ENCODE results near the gene ACE.

The ACE gene

DNA sequence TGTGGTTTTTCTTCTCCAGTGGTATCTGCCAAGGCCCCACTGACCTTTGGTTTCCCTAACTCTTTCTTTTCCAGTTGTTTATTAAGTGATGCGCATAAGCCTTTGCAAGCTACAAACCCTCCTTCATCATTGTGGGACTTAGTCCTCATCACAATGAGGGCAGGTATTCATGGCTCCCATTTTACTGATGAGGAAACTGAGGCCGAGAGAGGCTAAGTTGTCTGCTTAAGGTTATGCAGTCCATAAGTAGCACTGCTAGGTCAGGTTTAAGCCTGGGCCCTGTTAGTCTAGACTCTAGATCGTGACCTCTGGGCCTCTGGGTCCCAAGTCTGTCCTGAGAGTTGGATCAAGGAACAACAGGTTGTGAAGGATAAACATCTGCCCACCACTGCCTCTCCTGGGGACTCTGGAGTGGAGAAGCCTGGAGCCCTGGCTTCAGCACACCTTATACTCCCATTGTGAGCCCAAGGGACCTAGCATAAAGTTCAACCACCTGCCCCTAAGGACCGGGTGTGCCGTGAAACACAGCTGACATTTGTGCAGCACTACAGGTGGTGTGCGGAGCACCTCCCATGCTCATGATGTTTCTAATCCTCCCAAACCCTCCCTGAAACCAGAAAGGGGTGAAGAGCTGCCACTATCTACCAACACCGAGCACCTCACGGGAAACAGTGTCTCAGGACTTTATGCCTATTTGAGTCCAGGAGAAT lies 41.1 kb downstream of the ACE start:
- no peak for DNase-seq

DNA sequence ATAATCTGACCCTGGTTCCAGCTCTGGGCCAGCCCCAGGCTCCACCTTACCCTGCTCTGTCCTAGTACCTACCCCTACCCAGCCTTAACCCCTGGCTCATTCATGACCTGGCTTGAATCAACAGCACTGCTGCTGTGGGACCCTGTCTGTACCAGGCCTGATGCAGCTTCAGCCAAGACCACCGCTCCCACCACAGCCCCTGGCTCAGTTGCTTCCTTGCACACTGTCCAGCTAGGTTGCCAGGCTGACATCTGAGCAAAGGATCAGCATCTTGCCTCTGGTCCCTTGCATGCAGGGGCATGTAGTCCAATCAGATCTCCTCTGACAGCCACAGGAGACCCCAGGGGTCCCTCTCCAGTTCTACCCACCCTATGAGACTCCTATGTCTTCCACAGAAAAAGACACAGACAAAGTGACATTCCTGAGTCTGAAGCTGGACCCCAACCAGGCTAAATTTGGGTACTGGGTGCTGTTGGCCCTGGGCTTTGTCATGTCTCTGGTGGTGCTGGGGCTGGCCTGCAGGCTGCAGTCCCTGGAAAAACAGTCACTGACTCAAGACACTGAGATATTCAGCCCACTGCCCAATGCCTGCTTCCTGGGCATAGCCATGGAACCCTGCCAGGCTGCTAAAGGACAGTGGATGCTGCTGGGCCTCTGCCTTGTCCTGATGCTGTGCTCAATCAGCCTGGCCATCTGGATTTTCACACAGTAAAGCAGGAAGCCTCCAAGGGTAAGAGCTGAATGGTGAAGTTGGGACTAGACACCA lies 42.4 kb downstream of the ACE start:
- DNase-seq: no peak

DNA sequence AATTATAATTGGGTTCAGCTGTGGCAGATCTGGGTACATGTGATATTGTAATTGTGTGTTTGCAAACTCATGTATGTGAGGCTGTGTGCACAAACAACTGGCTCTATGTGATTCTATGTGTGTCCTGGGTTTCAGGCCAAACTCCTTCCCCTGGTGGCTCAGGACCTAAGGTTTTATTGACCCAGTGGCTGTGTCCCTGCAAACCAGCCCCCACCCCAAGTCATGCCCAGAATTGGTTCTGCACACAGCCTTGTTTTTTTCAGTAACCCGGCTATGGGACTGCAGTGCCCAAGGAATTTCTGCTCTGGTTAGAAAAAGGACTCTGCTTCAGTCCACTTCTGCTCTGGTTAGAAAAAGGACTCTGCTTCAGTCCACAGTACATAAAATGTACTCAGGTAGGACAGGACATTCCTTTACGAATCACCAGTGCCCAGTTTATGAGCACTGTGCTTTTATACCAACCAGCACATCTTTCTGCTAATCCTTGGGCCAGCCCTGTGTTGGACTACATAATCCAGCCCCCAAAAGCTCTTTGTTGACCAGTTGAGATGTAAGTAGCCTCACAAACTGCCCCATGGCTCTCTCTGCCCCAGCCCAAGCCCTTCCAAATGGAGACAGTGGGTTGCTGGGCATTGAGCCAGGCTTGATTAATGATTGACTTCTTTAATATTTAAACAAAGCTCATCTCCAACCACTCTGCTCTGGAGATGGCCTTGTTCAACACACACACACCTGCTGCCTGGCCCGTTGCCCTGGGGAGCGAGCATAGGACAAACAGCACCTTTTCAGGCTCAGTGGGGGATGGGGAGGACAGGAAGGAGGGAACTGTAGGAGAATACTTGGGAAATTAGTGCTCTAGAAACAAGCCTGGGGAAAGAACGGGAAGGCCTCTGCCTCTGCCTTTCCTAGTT lies 43.4 kb downstream of the ACE start:
- peak; percentile 21 for DNase-seq

DNA sequence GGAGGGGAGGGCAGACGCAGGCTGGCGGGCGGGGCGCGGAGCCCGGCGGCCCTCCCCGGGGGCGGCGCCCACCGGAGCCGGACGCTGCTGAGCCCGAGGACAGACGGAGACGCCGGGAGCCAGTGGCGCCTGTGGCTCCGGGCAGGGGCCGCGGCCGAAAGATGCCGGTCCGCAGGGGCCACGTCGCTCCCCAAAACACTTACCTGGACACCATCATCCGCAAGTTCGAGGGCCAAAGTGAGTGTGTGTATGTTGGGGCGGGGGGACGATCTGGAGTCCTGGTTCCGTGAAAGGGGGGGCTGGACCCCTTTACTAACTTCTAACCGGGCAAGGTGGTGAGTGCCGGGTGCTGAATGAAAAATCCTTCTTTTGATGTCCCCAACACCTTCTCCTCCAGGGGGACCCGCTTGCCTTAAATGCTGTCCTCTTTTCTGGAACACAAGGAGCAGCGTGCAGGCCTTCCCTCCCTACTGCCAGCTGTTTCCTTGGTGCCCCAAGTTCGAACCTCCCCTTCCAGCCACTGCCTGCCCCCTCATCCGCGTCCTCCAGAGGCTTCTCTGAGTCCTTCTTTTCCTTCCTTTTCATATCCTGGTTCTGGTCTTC lies 46.5 kb downstream of the ACE start, which contains the start of gene KCNH6:
Gene KCNH6, plus strand, starts transcription at position 106 of the 603 bp plus-strand sequence. Its CDS starts 56 bp downstream, at position 162.
- DNase-seq: no peak

DNA sequence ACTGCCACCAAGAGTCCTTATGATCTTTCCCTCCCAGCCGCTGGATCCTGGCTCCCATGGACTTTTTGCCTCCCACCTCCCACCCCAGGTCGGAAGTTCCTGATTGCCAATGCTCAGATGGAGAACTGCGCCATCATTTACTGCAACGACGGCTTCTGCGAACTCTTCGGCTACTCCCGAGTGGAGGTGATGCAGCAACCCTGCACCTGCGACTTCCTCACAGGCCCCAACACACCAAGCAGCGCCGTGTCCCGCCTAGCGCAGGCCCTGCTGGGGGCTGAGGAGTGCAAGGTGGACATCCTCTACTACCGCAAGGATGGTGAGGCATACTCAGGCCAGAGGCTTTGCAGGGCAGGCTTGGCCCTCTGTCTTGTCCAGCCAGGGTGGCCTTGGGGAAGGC lies 47.2 kb downstream of the ACE start:
- DNase-seq: no peak

DNA sequence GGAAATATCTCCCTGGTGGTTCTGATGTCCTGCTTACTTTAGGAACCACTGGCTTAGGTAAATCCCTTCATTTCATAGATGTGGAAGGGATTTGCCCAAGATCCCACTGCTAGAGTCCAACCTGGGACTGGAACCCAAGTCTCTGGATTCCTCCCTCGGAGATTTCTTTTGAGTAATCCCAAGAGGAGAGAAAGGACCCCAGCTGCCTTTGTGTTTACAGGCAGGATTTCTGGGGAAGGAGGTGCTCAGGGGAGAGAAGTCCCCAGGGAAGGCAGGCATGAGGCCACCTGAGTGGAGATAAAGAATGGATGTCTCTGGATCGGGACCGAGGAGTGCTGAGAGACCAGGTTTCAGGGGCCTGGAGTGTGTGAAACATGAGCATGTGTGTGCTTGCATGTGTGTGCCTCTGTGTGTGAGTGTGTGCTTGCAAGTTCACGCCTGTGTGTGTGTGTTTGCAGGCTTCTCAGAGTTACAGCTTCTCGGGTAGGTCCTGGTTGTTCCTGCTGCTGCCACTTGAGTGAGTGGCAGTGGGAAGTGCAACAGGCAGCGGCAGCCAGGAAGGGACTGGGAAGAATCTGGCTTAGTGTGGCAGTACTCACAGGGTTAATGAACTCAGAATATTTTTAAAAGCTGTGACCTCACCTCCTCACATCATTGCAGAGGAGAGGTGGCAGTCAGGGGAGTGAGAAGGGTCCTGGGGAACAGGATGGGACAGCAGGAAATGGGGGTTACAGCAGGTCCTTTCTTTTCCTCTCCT lies 48.5 kb downstream of the ACE start:
- DNase-seq: peak; percentile 1

DNA sequence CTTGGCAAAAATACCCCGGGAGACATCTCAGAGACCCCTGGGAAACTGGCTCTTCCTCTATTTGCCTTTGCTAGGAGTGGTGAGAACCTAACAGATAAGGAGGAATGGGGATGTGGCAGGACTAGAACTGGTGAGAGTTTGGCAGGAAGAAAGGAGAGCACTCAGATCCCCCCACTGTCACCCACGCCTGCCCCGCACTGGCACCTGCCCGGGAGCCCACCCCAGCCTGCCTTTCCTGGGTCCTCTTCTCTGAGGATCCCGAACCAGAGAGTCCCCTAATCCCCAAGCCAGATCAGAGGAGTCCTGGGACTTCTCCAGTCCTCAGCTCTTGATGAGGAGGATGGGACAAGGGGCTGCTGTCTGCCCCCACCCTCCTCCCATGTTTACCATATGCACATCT lies 50.0 kb downstream of the ACE start:
- no peak for DNase-seq

DNA sequence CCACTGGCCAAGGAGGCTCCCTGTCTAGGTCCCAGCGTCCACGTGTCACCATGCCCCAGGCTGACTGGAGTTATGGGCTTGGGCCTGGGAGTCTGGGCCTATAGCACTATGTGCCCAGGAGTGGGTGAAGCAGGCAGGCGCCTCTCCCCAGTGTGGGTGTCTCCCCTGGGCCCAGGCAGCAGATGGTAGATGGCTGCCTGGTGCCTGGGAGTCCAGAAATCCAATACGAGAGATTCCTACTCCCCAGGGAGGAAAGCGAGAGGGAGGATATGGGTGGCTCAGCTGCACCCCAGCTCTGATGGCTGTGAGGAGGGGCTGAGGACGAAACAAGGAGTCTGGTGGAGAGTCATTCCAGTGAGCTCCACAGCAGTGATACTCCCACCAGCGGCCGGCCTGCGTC lies 51.3 kb downstream of the ACE start:
- no peak for DNase-seq

DNA sequence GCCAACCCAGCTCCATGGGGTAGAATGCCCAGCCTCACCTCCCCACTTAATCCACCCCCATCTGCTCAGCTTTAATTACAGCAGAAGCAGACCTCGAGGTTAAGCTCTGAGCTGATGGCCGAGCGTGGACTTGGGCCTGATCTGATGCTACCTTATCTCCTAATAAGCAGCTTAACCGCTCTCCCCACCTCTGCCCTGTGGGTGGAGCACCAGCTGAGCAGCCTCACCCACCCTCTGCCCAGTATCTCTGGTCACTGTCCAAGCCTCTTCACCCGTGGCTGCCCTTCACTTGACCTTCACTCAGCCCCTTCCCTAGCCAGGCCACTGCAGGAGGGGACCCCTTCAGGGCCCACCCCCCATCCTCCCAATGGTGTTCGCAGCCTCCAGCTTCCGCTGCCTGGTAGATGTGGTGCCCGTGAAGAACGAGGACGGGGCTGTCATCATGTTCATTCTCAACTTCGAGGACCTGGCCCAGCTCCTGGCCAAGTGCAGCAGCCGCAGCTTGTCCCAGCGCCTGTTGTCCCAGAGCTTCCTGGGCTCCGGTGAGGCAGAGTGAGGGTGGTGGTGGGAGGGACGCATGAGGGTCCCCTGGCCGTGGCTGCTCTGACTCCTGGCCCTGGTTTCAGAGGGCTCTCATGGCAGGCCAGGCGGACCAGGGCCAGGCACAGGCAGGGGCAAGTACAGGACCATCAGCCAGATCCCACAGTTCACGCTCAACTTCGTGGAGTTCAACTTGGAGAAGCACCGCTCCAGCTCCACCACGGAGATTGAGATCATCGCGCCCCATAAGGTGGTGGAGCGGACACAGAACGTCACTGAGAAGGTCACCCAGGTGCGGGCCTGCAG lies 53.1 kb downstream of the ACE start:
- no peak for DNase-seq

DNA sequence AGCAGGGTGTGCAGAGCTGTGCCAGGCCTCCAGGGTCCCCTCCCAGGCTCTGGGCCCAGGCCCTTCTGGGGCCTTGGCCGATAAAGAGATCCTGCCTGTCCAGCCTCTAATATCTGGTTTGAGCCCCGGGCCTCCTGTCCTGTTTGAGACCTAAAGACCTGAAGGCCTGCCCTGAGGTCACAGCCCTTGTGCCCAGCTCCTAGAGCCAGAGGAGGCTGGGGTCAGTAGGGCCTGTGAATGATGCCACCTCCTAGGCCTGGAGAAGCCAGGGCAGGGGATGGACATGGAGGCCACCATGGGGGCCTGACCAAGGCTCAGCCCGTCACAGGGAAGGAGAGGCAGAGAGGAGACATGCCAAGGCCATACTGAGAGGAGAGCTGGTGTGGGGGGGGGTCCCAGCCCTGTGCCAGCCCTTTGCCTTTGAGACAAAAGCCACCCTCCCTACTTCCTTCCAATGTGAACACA lies 53.7 kb downstream of the ACE start:
- DNase-seq: no peak

DNA sequence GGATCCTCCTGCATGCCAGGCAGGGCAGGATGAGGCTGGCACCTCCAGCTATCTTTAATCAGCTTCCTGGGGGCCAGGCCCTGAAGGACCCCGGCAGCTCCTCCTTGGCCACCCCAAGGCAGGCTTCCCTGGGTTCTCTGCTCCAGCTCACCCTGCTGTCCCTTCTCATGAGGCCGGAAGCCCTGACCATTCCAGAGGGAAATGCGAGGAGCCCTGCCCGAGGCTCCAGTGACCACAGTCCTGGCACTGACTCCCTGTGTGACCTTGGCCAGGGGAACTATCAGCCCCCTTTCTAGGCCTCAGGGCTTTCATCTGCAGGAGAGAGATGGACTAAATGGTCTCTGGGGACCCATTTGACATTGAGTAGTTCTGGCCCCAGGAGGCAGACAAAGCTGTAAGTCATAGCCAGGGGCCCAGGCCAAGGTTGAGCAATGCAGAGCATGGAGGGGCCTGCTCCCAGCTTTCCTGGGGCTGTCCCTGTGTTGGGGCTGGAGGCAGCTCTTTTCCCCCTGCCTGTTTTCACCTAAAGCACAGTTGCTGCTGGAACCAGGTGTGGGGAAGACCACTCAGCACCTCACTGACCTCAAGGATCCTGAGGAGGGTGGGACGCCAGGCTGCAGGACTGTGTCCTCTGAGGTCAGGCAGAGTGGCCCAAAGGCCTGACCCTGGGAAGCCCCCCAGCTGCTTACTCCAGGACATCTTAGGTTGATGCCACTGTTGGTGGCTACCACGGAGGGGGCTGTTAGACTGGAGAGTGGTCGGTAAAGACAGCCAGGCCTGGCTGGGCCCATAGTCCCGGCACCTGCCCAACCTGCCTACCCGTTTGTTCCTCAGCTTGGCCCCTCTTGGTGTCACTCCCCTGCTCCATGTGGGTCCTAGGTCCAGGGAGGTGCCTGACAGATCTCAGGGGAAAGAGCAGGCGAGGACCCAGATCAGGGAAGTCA lies 54.4 kb downstream of the ACE start:
- no peak for DNase-seq

DNA sequence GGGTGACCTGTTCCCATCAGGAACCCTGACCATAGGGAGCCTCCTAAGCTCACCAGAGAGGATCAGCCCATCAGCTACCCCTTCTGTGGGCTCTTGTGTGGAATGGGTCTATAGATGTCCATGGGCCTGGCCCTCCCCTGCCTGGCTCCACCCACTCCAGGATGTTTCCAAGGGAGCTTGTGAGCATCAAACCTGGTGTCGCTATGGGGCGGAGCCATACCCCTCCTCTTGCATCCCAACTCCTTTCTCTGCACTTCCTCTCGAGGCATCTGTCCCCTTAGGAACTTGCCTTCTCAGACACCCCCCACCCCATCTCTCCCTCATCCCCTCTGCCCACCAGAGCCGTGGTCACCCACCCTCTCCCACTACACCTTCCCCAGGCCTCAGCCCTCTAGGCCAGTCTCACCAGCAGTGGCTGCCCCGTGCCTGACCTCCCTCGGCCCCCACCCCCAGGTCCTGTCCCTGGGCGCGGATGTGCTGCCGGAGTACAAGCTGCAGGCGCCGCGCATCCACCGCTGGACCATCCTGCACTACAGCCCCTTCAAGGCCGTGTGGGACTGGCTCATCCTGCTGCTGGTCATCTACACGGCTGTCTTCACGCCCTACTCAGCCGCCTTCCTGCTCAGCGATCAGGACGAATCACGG lies 56.7 kb downstream of the ACE start:
- no peak for DNase-seq

DNA sequence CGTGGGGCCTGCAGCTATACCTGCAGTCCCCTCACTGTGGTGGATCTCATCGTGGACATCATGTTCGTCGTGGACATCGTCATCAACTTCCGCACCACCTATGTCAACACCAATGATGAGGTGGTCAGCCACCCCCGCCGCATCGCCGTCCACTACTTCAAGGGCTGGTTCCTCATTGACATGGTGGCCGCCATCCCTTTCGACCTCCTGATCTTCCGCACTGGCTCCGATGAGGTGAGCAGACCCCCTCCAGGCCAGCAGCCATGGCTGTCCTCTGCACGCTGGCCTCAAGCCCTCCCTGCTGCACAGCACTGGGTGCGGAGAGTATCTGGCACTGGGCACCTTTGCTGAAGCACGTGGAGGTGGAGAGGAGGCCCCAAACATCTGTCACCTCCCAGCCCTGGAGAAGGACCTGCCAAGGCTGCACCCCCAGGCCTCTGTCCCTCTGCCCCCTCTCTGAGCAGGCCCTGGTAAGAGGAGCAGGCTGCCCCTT lies 57.3 kb downstream of the ACE start:
- no peak for DNase-seq

DNA sequence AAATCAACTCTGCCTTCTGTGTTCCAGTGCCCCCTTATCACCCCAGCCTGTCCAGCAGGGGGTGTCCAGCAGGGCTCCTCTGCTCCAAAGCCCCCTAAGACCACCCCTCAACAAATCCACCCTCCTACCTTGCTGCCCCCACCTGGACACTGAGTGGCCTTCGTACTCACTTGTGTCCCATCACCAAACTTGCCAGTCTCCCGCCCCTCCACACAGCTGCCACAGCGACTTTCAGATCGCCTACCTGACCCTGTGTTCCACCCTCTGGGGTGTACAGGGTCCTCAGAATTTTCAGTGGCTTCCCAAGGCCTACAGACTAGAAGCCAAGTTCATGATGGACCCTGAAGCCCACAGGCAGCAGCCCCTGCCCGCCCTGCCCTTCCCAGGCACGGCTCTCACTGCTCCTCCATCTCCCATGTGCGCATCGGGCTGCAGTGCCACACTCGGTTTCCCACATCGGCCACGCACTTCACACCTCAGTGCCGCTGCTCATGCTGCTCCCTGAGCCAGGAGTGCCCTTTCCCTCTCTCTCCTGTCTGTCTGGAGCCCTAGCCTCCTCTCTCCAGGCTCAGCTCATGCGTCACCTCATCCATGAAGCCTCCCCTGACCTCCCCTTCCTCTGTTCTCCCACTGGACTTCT lies 58.1 kb downstream of the ACE start:
- DNase-seq: no peak

DNA sequence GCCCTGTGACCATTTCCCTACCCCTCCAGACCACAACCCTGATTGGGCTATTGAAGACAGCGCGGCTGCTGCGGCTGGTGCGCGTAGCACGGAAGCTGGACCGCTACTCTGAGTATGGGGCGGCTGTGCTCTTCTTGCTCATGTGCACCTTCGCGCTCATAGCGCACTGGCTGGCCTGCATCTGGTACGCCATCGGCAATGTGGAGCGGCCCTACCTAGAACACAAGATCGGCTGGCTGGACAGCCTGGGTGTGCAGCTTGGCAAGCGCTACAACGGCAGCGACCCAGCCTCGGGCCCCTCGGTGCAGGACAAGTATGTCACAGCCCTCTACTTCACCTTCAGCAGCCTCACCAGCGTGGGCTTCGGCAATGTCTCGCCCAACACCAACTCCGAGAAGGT lies 58.8 kb downstream of the ACE start:
- DNase-seq: no peak

DNA sequence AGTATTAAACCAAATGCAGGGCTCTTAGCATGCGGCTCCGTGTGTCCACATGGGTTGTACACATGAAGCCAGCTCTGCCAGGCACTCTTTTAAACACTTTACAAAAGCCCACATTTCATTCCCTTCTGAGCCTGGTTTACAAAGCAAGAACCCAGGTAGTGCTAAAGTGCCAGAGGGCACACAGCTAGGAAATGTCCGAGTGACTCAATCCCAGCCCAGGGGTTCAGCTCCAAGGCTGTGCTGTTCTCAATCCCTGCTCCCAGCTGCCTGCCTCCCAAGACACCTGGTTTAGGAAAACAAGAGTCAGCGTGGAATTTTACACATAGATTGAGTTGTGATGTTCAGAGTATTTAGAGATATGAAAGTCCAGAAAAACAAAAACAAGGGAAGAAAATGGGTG lies 60.1 kb downstream of the ACE start:
- DNase-seq: no peak

DNA sequence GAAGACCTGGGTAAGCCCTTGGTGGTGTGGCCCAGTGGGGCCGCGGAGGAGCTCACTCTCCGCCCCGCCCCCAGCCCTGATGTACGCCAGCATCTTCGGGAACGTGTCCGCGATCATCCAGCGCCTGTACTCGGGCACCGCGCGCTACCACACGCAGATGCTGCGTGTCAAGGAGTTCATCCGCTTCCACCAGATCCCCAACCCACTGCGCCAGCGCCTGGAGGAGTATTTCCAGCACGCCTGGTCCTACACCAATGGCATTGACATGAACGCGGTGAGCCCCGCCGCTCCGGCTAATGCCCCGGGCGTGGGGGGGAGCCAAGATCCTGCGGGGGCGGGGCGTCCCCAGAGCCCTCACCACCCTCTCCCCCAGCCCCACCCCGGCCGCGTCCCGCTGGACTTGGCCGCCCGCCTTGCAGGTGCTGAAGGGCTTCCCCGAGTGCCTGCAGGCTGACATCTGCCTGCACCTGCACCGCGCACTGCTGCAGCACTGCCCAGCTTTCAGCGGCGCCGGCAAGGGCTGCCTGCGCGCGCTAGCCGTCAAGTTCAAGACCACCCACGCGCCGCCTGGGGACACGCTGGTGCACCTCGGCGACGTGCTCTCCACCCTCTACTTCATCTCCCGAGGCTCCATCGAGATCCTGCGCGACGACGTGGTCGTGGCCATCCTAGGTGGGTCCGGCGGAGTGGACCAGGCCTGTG lies 61.3 kb downstream of the ACE start:
- no peak for DNase-seq
